ENCODE data around the gene NOS3. TPM values are rescaled to one million over a fixed set of nuclear protein-coding genes. Genes with fewer than 3 reads are reported as not detected.

NOS3 gene
- total and polyA plus RNA-seq, 2 donors (not counting 3 experiments of a cell fraction or from before 2014, with no cell fraction given) = 82.8 to 95.1 TPM

- BruUV-seq (replicated peaks) = no TSS peak
- Histone ChIP-seq H4K20me1 (replicated peaks; ENCODE audit: control insufficient read depth, extremely low read depth, insufficient read depth, low read length) (no peaks in the 10 kb centered on the region), H3K4me2 (ENCODE audit: insufficient read depth, low read length) (no peak overlapping the region), H3K4me3 (replicated peaks in 1 of 3; ENCODE audit: insufficient read depth in 1 of 3, low read depth in 1 of 3, low read length in 3 of 3) (no peak overlapping the region), H3K27ac (ENCODE audit: insufficient read depth, low read depth, low read length) (no peak overlapping the region), H3K79me2 (ENCODE audit: control insufficient read depth, insufficient read depth, low read length) (no peaks in the 10 kb centered on the region), H3K36me3 (ENCODE audit: control insufficient read depth in 2 of 2, extremely low read depth in 1 of 2, insufficient read depth in 2 of 2, low read length in 2 of 2) (no peaks in the 10 kb centered on the region), H3K27me3 (ENCODE audit: control insufficient read depth in 2 of 2, insufficient read depth in 2 of 2, low read length in 2 of 2) (peaks cover 14 to 21% of the 10 kb centered on the region in 2 experiments), H2AFZ (ENCODE audit: low read depth, low read length) (no peak overlapping the region), H3K4me1 (ENCODE audit: control insufficient read depth, extremely low read depth, insufficient read depth, low read length) (peaks cover 10% of the 10 kb centered on the region), H3K9ac (replicated peaks; ENCODE audit: extremely low read depth, insufficient read depth, low read length) (no peak overlapping the region), H3K9me1 (replicated peaks; ENCODE audit: control insufficient read depth, extremely low read depth, insufficient read depth, low read length) (no peaks in the 10 kb centered on the region), H3K9me3 (replicated peaks; ENCODE audit: control insufficient read depth, insufficient read depth, low read length) (no peaks in the 10 kb centered on the region)
- POLR2A ChIA-PET = no interaction called here
- intact Hi-C loops (cut with micrococcal nuclease) (no loop called here), dilution Hi-C loops (cut with MboI; ENCODE audit: extremely low pct_ligation_motif_present, low sequenced_read_pairs) (no loop called here)
- FAIRE-seq = no peak
- CTCF ChIA-PET = interaction anchor here (0.9 kb wide), 2 partner anchors 10 to 46 kb away, joined by 3 to 5 read pairs; no protein-coding TSS in a partner anchor
- TF ChIP-seq POLR2A (IDR thresholded peaks at IDR 0.05; ENCODE audit: low read depth, low read length) = no peak
- TF ChIP-seq JUN (IDR thresholded peaks at IDR 0.05; ENCODE audit: borderline replicate concordance, insufficient read depth, insufficient read length, low read depth) = no peak
- TF ChIP-seq, protein P1, sequence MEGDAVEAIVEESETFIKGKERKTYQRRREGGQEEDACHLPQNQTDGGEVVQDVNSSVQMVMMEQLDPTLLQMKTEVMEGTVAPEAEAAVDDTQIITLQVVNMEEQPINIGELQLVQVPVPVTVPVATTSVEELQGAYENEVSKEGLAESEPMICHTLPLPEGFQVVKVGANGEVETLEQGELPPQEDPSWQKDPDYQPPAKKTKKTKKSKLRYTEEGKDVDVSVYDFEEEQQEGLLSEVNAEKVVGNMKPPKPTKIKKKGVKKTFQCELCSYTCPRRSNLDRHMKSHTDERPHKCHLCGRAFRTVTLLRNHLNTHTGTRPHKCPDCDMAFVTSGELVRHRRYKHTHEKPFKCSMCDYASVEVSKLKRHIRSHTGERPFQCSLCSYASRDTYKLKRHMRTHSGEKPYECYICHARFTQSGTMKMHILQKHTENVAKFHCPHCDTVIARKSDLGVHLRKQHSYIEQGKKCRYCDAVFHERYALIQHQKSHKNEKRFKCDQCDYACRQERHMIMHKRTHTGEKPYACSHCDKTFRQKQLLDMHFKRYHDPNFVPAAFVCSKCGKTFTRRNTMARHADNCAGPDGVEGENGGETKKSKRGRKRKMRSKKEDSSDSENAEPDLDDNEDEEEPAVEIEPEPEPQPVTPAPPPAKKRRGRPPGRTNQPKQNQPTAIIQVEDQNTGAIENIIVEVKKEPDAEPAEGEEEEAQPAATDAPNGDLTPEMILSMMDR (IDR thresholded peaks at IDR 0.05; ENCODE audit: extremely low read depth in 1 of 2, insufficient read depth in 1 of 2, low read depth in 1 of 2, low read length in 2 of 2) = no peak
- TF ChIP-seq, protein P2, sequence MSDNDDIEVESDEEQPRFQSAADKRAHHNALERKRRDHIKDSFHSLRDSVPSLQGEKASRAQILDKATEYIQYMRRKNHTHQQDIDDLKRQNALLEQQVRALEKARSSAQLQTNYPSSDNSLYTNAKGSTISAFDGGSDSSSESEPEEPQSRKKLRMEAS (IDR thresholded peaks at IDR 0.05; ENCODE audit: insufficient read depth, insufficient read length) = no peak
- TF ChIP-seq FOS (IDR thresholded peaks at IDR 0.05; ENCODE audit: borderline replicate concordance, insufficient read depth, low read length) = no peak
- no peak for DNase-seq (ENCODE audit: low read depth, low spot score)
These were observed 18.1 kb upstream of the NOS3 start for GRCh38 chr7:150972741-150973140.
